ENCODE results near the gene CDHR4.

- no peak for TF ChIP-seq POLR2A (IDR thresholded peaks at IDR 0.05)
- no peak for TF ChIP-seq CTCF (IDR thresholded peaks at IDR 0.05)
Measured at GRCh38 chr3:49769286-49769915, 30.3 kb downstream of the CDHR4 start.

Data from testis (tissue), 2 donors.